ENCODE results near the gene GAS6. TPM values are rescaled to one million over a fixed set of nuclear protein-coding genes. Genes with fewer than 3 reads are reported as not detected.

The GAS6 gene
- total and polyA plus RNA-seq, 2 donors (not counting 1 experiment from before 2014, with no cell fraction given): 0.25 to 0.78 TPM

- no peak overlapping the region for H3K27ac Mint-ChIP-seq
- 100% methylated on average over 3 of the region's 4 CpGs for WGBS (ENCODE audit: insufficient coverage)
- no peaks in the 10 kb centered on the region for H3K9me3 Mint-ChIP-seq (ENCODE audit: insufficient read depth)
- H3K9ac ChIP-seq (ENCODE audit: low read length): no peak overlapping the region
- intact Hi-C loops (cut with micrococcal nuclease): no loop called here
- no peaks in the 10 kb centered on the region for H3K9me3 ChIP-seq (ENCODE audit: control extremely low read depth in 1 of 3, control insufficient read depth in 2 of 3, insufficient read depth in 1 of 3, low read length in 2 of 3)
- H3K4me3 Mint-ChIP-seq: no peak overlapping the region
- no peak for DNase-seq
- CTCF ChIA-PET: no interaction called here
- peaks cover 0 to 7% (median under 1%) of the 10 kb centered on the region in 4 experiments for H3K27me3 ChIP-seq (replicated peaks in 1 of 4; ENCODE audit: control extremely low read depth in 1 of 4, control insufficient read depth in 3 of 4, insufficient read depth in 4 of 4, low read length in 3 of 4)
- H3K4me2 ChIP-seq (replicated peaks; ENCODE audit: low read depth, low read length, poor library complexity, severe bottlenecking): no peak overlapping the region
- H3K27me3 Mint-ChIP-seq: peaks cover 30% of the 10 kb centered on the region
- no peak for ATAC-seq (ENCODE audit: low read depth)
- no peaks in the 10 kb centered on the region for H4K20me1 ChIP-seq (ENCODE audit: control insufficient read depth, insufficient read depth, low read length, poor library complexity, severe bottlenecking)
- no peak overlapping the region for H3K4me3 ChIP-seq (ENCODE audit: control extremely low read depth in 1 of 5, extremely low read depth in 1 of 5, insufficient read depth in 1 of 5, low read depth in 2 of 5, low read length in 4 of 5)
- no peaks in the 10 kb centered on the region for H3K4me1 Mint-ChIP-seq
- H3K27ac ChIP-seq (ENCODE audit: low read length in 2 of 2): no peak overlapping the region
- H3K36me3 ChIP-seq (replicated peaks in 1 of 2; ENCODE audit: control extremely low read depth in 1 of 2, control insufficient read depth in 1 of 2, extremely low read depth in 1 of 2, insufficient read depth in 2 of 2, low read length in 1 of 2): no peaks in the 10 kb centered on the region
- no peaks in the 10 kb centered on the region for H3K4me1 ChIP-seq (ENCODE audit: control insufficient read depth in 2 of 2, insufficient read depth in 2 of 2, low read length in 2 of 2)
- no peak overlapping the region for H2AFZ ChIP-seq (ENCODE audit: insufficient read depth, low read depth, low read length, poor library complexity, severe bottlenecking)
- TF ChIP-seq EZH2 (IDR thresholded peaks at IDR 0.05; ENCODE audit: borderline replicate concordance, insufficient read depth, low read depth, low read length, poor library complexity, severe bottlenecking) (no peak), CTCF (IDR thresholded peaks at IDR 0.05) (no peak)
- POLR2A ChIA-PET: no interaction called here
- no peaks in the 10 kb centered on the region for H3K79me2 ChIP-seq (ENCODE audit: control insufficient read depth, insufficient read depth, low read length)
These were observed 24.9 kb upstream of the GAS6 start for GRCh38 chr13:113888701-113889330.

GRCh38 chr13:113887700-113888201 lies 23.9 kb upstream of the GAS6 start:
- no peaks in the 10 kb centered on the region for H3K79me2 ChIP-seq (ENCODE audit: control insufficient read depth, insufficient read depth, low read length)
- no peaks in the 10 kb centered on the region for H3K36me3 ChIP-seq (replicated peaks in 1 of 2; ENCODE audit: control extremely low read depth in 1 of 2, control insufficient read depth in 1 of 2, extremely low read depth in 1 of 2, insufficient read depth in 2 of 2, low read length in 1 of 2)
- TF ChIP-seq CTCF (IDR thresholded peaks at IDR 0.05) (no peak), EZH2 (IDR thresholded peaks at IDR 0.05; ENCODE audit: borderline replicate concordance, insufficient read depth, low read depth, low read length, poor library complexity, severe bottlenecking) (no peak)
- Mint-ChIP-seq H3K4me3 (no peak overlapping the region), H3K9me3 (ENCODE audit: insufficient read depth) (no peaks in the 10 kb centered on the region), H3K27ac (no peak overlapping the region), H3K27me3 (peaks cover 27% of the 10 kb centered on the region), H3K4me1 (no peaks in the 10 kb centered on the region)
- no peak overlapping the region for H3K4me3 ChIP-seq (ENCODE audit: control extremely low read depth in 1 of 5, extremely low read depth in 1 of 5, insufficient read depth in 1 of 5, low read depth in 2 of 5, low read length in 4 of 5)
- no peak overlapping the region for H3K9ac ChIP-seq (ENCODE audit: low read length)
- H3K27me3 ChIP-seq (replicated peaks in 1 of 4; ENCODE audit: control extremely low read depth in 1 of 4, control insufficient read depth in 3 of 4, insufficient read depth in 4 of 4, low read length in 3 of 4): peaks cover 0 to 7% (median 0%) of the 10 kb centered on the region in 4 experiments
- H2AFZ ChIP-seq (ENCODE audit: insufficient read depth, low read depth, low read length, poor library complexity, severe bottlenecking): no peak overlapping the region
- ChIA-PET POLR2A (no interaction called here), CTCF (no interaction called here)
- peaks cover 0 to 3% (median 0%) of the 10 kb centered on the region in 3 donors for H3K9me3 ChIP-seq (ENCODE audit: control extremely low read depth in 1 of 3, control insufficient read depth in 2 of 3, insufficient read depth in 1 of 3, low read length in 2 of 3)
- no peaks in the 10 kb centered on the region for H4K20me1 ChIP-seq (ENCODE audit: control insufficient read depth, insufficient read depth, low read length, poor library complexity, severe bottlenecking)
- no peaks in the 10 kb centered on the region for H3K4me1 ChIP-seq (ENCODE audit: control insufficient read depth in 2 of 2, insufficient read depth in 2 of 2, low read length in 2 of 2)
- intact Hi-C loops (cut with micrococcal nuclease): no loop called here
- H3K4me2 ChIP-seq (replicated peaks; ENCODE audit: low read depth, low read length, poor library complexity, severe bottlenecking): no peak overlapping the region
- H3K27ac ChIP-seq (ENCODE audit: low read length in 2 of 2): no peak overlapping the region
- no CpG with 5 or more reads among the region's 1 CpG for WGBS (ENCODE audit: insufficient coverage)
- ATAC-seq (ENCODE audit: low read depth): no peak
- no peak for DNase-seq
